Right lobe of liver (tissue), 4 donors: ENCODE results near the gene MRPL41.

ENCODE experiments used
- CTCF ChIP-seq, 4 donors: fragments of 200-600 bp in 3 of 4; fragments of 450-650 bp in 1 of 4; IDR thresholded peaks; one replicate each; pipeline versions ENCODE4 v1.5.1 to v1.8.0; 2016 to 2022; ENCODE audit warnings: antibody characterized with exemption in 4 of 4, mild to moderate bottlenecking in 2 of 4
- POLR2A ChIP-seq: fragments of 450-650 bp; IDR thresholded peaks from one replicate; pipeline ENCODE4 v1.6.1; 2017; ENCODE audit warnings: antibody characterized with exemption, mild to moderate bottlenecking
- donor health status: DM: no; HTN: no; CAD: no.
- donor health status: DM: no; HTN: no; CAD: no.
- donor health status: DM: no; HTN: yes; CAD: no.

DNA sequence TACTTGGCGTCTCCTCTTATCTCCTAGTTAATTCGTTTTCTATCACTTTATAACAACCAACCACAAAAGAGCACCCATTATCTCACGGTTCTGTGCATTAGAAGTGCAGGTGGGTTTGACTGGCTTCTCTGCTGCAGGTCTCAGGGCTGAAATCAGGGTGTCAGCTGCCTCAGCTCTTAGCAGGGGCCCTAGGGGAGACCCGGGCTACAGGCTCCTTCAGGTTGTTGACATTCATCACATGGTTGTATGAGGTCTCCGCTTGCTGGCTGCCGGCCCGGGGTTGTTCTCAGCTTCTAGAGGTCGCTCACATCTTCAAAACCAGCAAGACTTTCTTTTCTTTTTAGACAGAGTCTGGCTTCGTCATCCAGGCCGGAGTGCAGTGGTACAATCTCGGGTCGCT, 41.5 kb downstream of the MRPL41 start:
- TF ChIP-seq CTCF (IDR thresholded peaks at IDR 0.05) (no peak), POLR2A (no peak)
